Body of pancreas (tissue), 4 donors: ENCODE measurements around the gene PRMT2. TPM values are rescaled to one million over a fixed set of nuclear protein-coding genes. Genes with fewer than 3 reads are reported as not detected.
"Not testable (repeated sequence)": the region's sequence is repeated elsewhere in the genome, so short reads cannot be mapped to it uniquely, and the experiment has no call there.

Source experiments
- ATAC-seq: fragments of 150-250 bp; one replicate; pipeline ENCODE4 v1.9.1; 2016
- DNase-seq, 4 donors: peaks; one replicate each; pipeline ENCODE4 v3.0.0-alpha.2; 2019
- H3K27ac ChIP-seq, 4 donors: fragments of 200-600 bp; sonication (generic); 1 replicate in 3 of 4; 2 replicates in 1 of 4; pipeline versions ENCODE4 v1.5.1 to v1.6.1; 2016 to 2019; ENCODE audit warnings: mild to moderate bottlenecking in 1 of 4, mixed read lengths in 1 of 4, moderate library complexity in 1 of 4
- H3K27me3 ChIP-seq, 2 donors: fragments of 200-600 bp; sonication (generic); one replicate each; pipeline ENCODE4 v1.6.0; 2016; ENCODE audit warnings: mild to moderate bottlenecking in 1 of 2
- H3K36me3 ChIP-seq, 2 donors: fragments of 200-600 bp; sonication (generic); replicated peaks in 1 of 2; 2 replicates each; pipeline ENCODE4 v1.5.1; 2016; ENCODE audit warnings: low read depth in 2 of 2; ENCODE audit not compliant: insufficient read depth in 1 of 2
- H3K4me1 ChIP-seq: fragments of 200-600 bp; sonication (generic); one replicate; pipeline ENCODE4 v1.6.0; 2016
- H3K4me3 ChIP-seq, 2 donors: fragments of 200-600 bp; sonication (generic); 1 replicate in 1 of 2; 2 replicates in 1 of 2; pipeline ENCODE4 v1.5.1; 2016 to 2019
- H3K9me3 ChIP-seq, 3 donors: fragments of 200-600 bp; sonication (generic); 1 replicate in 2 of 3; 2 replicates in 1 of 3; pipeline ENCODE4 v1.5.1; 2016
- WGBS, 2 donors: methylation state at CpG; one replicate each; pipeline ENCODE4 v1.1.5; 2017; 5-methylcytosine and 5-hydroxymethylcytosine counted together
- intact Hi-C: fragments of 100-400 bp; cut with DNase I; formaldehyde crosslinking; loops from one replicate; pipeline ENCODE4 v1.15.1; 2023
- total RNA-seq, 2 donors: library from RNA; depleted of rRNA; stranded (reverse); fragments of >200 nt; gene quantifications; one replicate each; pipeline ENCODE4 v1.1.0, GENCODE V29; 2016

Gene PRMT2
- total RNA-seq, 2 donors from 2014 or later = 30.0 to 63.6 TPM

DNA sequence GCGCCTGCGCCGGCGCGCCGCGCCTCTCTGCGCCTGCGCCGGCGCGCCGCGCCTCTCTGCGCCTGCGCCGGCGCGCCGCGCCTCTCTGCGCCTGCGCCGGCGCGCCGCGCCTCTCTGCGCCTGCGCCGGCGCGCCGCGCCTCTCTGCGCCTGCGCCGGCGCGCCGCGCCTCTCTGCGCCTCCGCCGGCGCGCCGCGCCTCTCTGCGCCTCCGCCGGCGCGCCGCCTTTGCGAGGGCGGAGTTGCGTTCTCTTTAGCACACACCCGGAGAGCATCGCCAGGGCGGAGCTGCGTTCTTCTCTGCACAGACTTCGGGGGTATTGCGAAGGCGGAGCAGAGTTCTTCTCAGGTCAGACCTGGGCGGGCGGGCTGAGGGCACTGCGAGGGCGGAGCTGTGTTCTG lies 63.6 kb downstream of the PRMT2 start:
- 42 to 92% methylated on average over 15 to 32 of the region's 69 CpGs for WGBS, 2 donors
- H3K36me3 ChIP-seq, H3K27ac ChIP-seq, H3K9me3 ChIP-seq, H3K4me1 ChIP-seq, H3K4me3 ChIP-seq, ATAC-seq, H3K27me3 ChIP-seq, DNase-seq, intact Hi-C loops: not testable (repeated sequence)

Other genes starting within 250 kb of the PRMT2 start
- 10 to 100 TPM; 28.5 to 44.2 TPM for gene DIP2A, start 176.8 kb upstream of the PRMT2 start, total RNA-seq
- 10 to 100 TPM in 1 of 2 donors, 1 to 10 TPM in 1; 2.6 to 33.9 TPM for gene S100B, start 30.6 kb upstream of the PRMT2 start, total RNA-seq